Fibroblast of lung (primary cell): Measurements from ENCODE around the gene SCUBE3.

Experiments used
- EZH2 ChIP-seq: IDR thresholded peaks from 2 replicates; pipeline ENCODE4 v1.5.1; 2012; ENCODE audit warnings: low read length, control low read depth, mild to moderate bottlenecking; ENCODE audit errors: missing control alignments
- TF ChIP-seq, protein P1 (sequence below), 2 donors: IDR thresholded peaks in 1 of 2; conservative IDR thresholded peaks in 1 of 2; 1 replicate in 1 of 2; 2 replicates in 1 of 2; pipeline ENCODE4 v1.5.1; 2011 to 2012; ENCODE audit warnings: low read length in 2 of 2, control low read depth in 1 of 2, inconsistent platforms in 1 of 2, low read depth in 1 of 2, mild to moderate bottlenecking in 1 of 2

DNA sequence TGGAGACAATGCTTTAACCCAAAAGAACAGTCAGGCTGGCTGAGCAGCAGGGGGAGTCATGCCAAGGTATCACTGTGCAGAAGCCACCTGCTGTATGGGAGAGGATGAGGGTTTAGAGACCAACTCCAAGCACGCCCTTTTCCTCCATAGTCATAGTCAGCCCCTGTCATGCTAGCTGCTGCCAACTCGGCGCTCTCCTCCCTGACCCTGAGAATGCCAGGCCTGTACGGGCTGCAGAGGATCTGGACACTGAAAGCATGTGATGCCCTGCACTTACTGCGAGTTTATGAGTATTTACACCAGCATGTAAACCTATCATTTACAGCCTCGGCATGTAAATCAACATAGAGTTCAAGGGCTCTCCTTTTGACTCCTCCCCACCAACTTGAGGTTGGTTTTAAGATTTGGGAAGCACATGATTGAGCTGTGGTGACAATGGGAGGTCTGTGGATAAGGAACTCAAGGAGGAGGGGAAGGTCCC lies 11.7 kb upstream of the SCUBE3 start:
- TF ChIP-seq, protein P1, sequence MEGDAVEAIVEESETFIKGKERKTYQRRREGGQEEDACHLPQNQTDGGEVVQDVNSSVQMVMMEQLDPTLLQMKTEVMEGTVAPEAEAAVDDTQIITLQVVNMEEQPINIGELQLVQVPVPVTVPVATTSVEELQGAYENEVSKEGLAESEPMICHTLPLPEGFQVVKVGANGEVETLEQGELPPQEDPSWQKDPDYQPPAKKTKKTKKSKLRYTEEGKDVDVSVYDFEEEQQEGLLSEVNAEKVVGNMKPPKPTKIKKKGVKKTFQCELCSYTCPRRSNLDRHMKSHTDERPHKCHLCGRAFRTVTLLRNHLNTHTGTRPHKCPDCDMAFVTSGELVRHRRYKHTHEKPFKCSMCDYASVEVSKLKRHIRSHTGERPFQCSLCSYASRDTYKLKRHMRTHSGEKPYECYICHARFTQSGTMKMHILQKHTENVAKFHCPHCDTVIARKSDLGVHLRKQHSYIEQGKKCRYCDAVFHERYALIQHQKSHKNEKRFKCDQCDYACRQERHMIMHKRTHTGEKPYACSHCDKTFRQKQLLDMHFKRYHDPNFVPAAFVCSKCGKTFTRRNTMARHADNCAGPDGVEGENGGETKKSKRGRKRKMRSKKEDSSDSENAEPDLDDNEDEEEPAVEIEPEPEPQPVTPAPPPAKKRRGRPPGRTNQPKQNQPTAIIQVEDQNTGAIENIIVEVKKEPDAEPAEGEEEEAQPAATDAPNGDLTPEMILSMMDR (conservative IDR thresholded peaks at IDR 0.05 in 1 of 2, IDR thresholded peaks at IDR 0.05 in 1 of 2; ENCODE audit: low read depth in 1 of 2, low read length in 2 of 2), result no peak
- no peak for TF ChIP-seq EZH2
